Measurements from ENCODE around the gene SPAG9. TPM values are rescaled to one million over a fixed set of nuclear protein-coding genes. Genes with fewer than 3 reads are reported as not detected.

SPAG9 gene
- total RNA-seq, 2 experiments from 2014 or later, result 39.8 to 43.2 TPM

GRCh38 chr17:50953831-50954601, 166.7 kb downstream of the SPAG9 start:
- peaks cover 16% of the 10 kb centered on the region for H3K4me1 Mint-ChIP-seq (ENCODE audit: low read depth)
- H3K9me3 Mint-ChIP-seq, result no peaks in the 10 kb centered on the region
- DNase-seq, result no peak
- no peak overlapping the region for H3K4me3 Mint-ChIP-seq
- intact Hi-C loops (cut with micrococcal nuclease), result no loop called here
- H3K36me3 Mint-ChIP-seq (ENCODE audit: low read depth), result no peaks in the 10 kb centered on the region
- peak overlapping the region; percentile 66 for H3K27ac Mint-ChIP-seq
- CTCF ChIA-PET, result interaction anchor here (0.5 to 8.4 kb wide), 7 partner anchors 11 to 185 kb away, joined by 3 to 83 read pairs (median 5); no protein-coding TSS in a partner anchor
- no peaks in the 10 kb centered on the region for H3K27me3 Mint-ChIP-seq (ENCODE audit: low read depth)

- DNase-seq, result no peak
- intact Hi-C loops (cut with micrococcal nuclease), result no loop called here
- H3K4me1 Mint-ChIP-seq (ENCODE audit: low read depth), result peaks cover 16% of the 10 kb centered on the region
- no peaks in the 10 kb centered on the region for H3K9me3 Mint-ChIP-seq
- H3K36me3 Mint-ChIP-seq (ENCODE audit: low read depth), result no peaks in the 10 kb centered on the region
- no peaks in the 10 kb centered on the region for H3K27me3 Mint-ChIP-seq (ENCODE audit: low read depth)
- H3K27ac Mint-ChIP-seq, result no peak overlapping the region
- no peak overlapping the region for H3K4me3 Mint-ChIP-seq
- CTCF ChIA-PET, result interaction anchor here (0.5 to 8.4 kb wide), 4 partner anchors 100 to 185 kb away, joined by 4 to 83 read pairs (median 38); no protein-coding TSS in a partner anchor
Measured at GRCh38 chr17:50953518-50953830, 167.2 kb downstream of the SPAG9 start.

GRCh38 chr17:50952889-50953288, 167.8 kb downstream of the SPAG9 start:
- H3K9me3 Mint-ChIP-seq, result no peaks in the 10 kb centered on the region
- H3K4me3 Mint-ChIP-seq, result no peak overlapping the region
- H3K27me3 Mint-ChIP-seq (ENCODE audit: low read depth), result no peaks in the 10 kb centered on the region
- intact Hi-C loops (cut with micrococcal nuclease), result no loop called here
- CTCF ChIA-PET, result interaction anchor here (1.2 to 8.4 kb wide), 5 partner anchors 100 to 170 kb away, joined by 4 to 83 read pairs (median 71); no protein-coding TSS in a partner anchor
- no peaks in the 10 kb centered on the region for H3K36me3 Mint-ChIP-seq (ENCODE audit: low read depth)
- DNase-seq, result no peak
- no peak overlapping the region for H3K27ac Mint-ChIP-seq
- H3K4me1 Mint-ChIP-seq (ENCODE audit: low read depth), result peaks cover 20% of the 10 kb centered on the region

- no peaks in the 10 kb centered on the region for H3K27me3 Mint-ChIP-seq (ENCODE audit: low read depth)
- no peaks in the 10 kb centered on the region for H3K9me3 Mint-ChIP-seq
- no peak for DNase-seq
- intact Hi-C loops (cut with micrococcal nuclease), result no loop called here
- CTCF ChIA-PET, result interaction anchor here (1.2 to 8.4 kb wide), 7 partner anchors 40 to 169 kb away, joined by 3 to 81 read pairs (median 4); no protein-coding TSS in a partner anchor
- peaks cover 23% of the 10 kb centered on the region for H3K4me1 Mint-ChIP-seq (ENCODE audit: low read depth)
- H3K27ac Mint-ChIP-seq, result no peak overlapping the region
- no peak overlapping the region for H3K4me3 Mint-ChIP-seq
- H3K36me3 Mint-ChIP-seq (ENCODE audit: low read depth), result no peaks in the 10 kb centered on the region
Measured at GRCh38 chr17:50952013-50952412, 168.7 kb downstream of the SPAG9 start.

GRCh38 chr17:50949989-50950877, 170.4 kb downstream of the SPAG9 start:
- H3K27ac Mint-ChIP-seq, result peak overlapping the region; percentile 53
- H3K27me3 Mint-ChIP-seq (ENCODE audit: low read depth), result no peaks in the 10 kb centered on the region
- no peaks in the 10 kb centered on the region for H3K9me3 Mint-ChIP-seq
- H3K4me3 Mint-ChIP-seq, result no peak overlapping the region
- intact Hi-C loops (cut with micrococcal nuclease), result loop anchor here (1.0 kb wide), 3 partner anchors 87 to 167 kb away; no protein-coding TSS in a partner anchor
- no peaks in the 10 kb centered on the region for H3K36me3 Mint-ChIP-seq (ENCODE audit: low read depth)
- CTCF ChIA-PET, result interaction anchor here (0.8 to 5.5 kb wide), 18 partner anchors 8 to 171 kb away, joined by 3 to 81 read pairs (median 6); no protein-coding TSS in a partner anchor
- DNase-seq, result peak; percentile 80
- H3K4me1 Mint-ChIP-seq (ENCODE audit: low read depth), result peaks cover 26% of the 10 kb centered on the region

GRCh38 chr17:50949128-50949988, 171.3 kb downstream of the SPAG9 start:
- H3K4me3 Mint-ChIP-seq, result no peak overlapping the region
- peak overlapping the region; percentile 53 for H3K27ac Mint-ChIP-seq
- CTCF ChIA-PET, result interaction anchor here (0.8 to 5.5 kb wide), 24 partner anchors 8 to 170 kb away, joined by 3 to 81 read pairs (median 5); no protein-coding TSS in a partner anchor
- H3K9me3 Mint-ChIP-seq, result no peaks in the 10 kb centered on the region
- peak; percentile 4 for DNase-seq
- H3K27me3 Mint-ChIP-seq (ENCODE audit: low read depth), result no peaks in the 10 kb centered on the region
- peaks cover 26% of the 10 kb centered on the region for H3K4me1 Mint-ChIP-seq (ENCODE audit: low read depth)
- intact Hi-C loops (cut with micrococcal nuclease), result no loop called here
- no peaks in the 10 kb centered on the region for H3K36me3 Mint-ChIP-seq (ENCODE audit: low read depth)

GRCh38 chr17:50948711-50949110, 172.0 kb downstream of the SPAG9 start:
- Mint-ChIP-seq H3K4me1 (ENCODE audit: low read depth) (peaks cover 26% of the 10 kb centered on the region), H3K36me3 (ENCODE audit: low read depth) (no peaks in the 10 kb centered on the region), H3K9me3 (no peaks in the 10 kb centered on the region), H3K4me3 (no peak overlapping the region), H3K27me3 (ENCODE audit: low read depth) (no peaks in the 10 kb centered on the region), H3K27ac (no peak overlapping the region)
- CTCF ChIA-PET, result interaction anchor here (1.1 to 5.5 kb wide), 12 partner anchors 8 to 170 kb away, joined by 3 to 81 read pairs (median 8); no protein-coding TSS in a partner anchor
- DNase-seq, result peak; percentile 1
- intact Hi-C loops (cut with micrococcal nuclease), result no loop called here

- intact Hi-C loops (cut with micrococcal nuclease), result no loop called here
- Mint-ChIP-seq H3K4me3 (no peak overlapping the region), H3K27me3 (ENCODE audit: low read depth) (no peaks in the 10 kb centered on the region), H3K9me3 (no peaks in the 10 kb centered on the region), H3K36me3 (ENCODE audit: low read depth) (peaks cover 3% of the 10 kb centered on the region), H3K4me1 (ENCODE audit: low read depth) (peaks cover 32% of the 10 kb centered on the region), H3K27ac (no peak overlapping the region)
- DNase-seq, result peak; percentile 6
- CTCF ChIA-PET, result interaction anchor here (0.9 to 5.5 kb wide), 13 partner anchors 9 to 169 kb away, joined by 3 to 81 read pairs (median 6); no protein-coding TSS in a partner anchor
Measured at GRCh38 chr17:50947782-50948543, 172.7 kb downstream of the SPAG9 start.

- H3K36me3 Mint-ChIP-seq (ENCODE audit: low read depth), result peaks cover 7% of the 10 kb centered on the region
- no peaks in the 10 kb centered on the region for H3K9me3 Mint-ChIP-seq
- H3K27me3 Mint-ChIP-seq (ENCODE audit: low read depth), result no peaks in the 10 kb centered on the region
- CTCF ChIA-PET, result interaction anchor here (0.9 to 5.5 kb wide), 8 partner anchors 10 to 164 kb away, joined by 3 to 81 read pairs (median 7); no protein-coding TSS in a partner anchor
- H3K27ac Mint-ChIP-seq, result no peak overlapping the region
- H3K4me1 Mint-ChIP-seq (ENCODE audit: low read depth), result peaks cover 41% of the 10 kb centered on the region
- peak; percentile 4 for DNase-seq
- intact Hi-C loops (cut with micrococcal nuclease), result no loop called here
- no peak overlapping the region for H3K4me3 Mint-ChIP-seq
Measured at GRCh38 chr17:50946891-50947781, 173.5 kb downstream of the SPAG9 start.

GRCh38 chr17:50946223-50946890, 174.3 kb downstream of the SPAG9 start:
- Mint-ChIP-seq H3K27me3 (ENCODE audit: low read depth) (no peaks in the 10 kb centered on the region), H3K36me3 (ENCODE audit: low read depth) (peaks cover 8% of the 10 kb centered on the region), H3K4me1 (ENCODE audit: low read depth) (peaks cover 42% of the 10 kb centered on the region), H3K4me3 (no peak overlapping the region), H3K27ac (no peak overlapping the region), H3K9me3 (no peaks in the 10 kb centered on the region)
- DNase-seq, result peak; percentile 3
- intact Hi-C loops (cut with micrococcal nuclease), result no loop called here
- CTCF ChIA-PET, result interaction anchor here (1.1 to 2.6 kb wide), 4 partner anchors 85 to 163 kb away, joined by 3 to 19 read pairs (median 7); no protein-coding TSS in a partner anchor
